ENCODE results near the gene SMARCD1.

SMARCD1 gene

DNA sequence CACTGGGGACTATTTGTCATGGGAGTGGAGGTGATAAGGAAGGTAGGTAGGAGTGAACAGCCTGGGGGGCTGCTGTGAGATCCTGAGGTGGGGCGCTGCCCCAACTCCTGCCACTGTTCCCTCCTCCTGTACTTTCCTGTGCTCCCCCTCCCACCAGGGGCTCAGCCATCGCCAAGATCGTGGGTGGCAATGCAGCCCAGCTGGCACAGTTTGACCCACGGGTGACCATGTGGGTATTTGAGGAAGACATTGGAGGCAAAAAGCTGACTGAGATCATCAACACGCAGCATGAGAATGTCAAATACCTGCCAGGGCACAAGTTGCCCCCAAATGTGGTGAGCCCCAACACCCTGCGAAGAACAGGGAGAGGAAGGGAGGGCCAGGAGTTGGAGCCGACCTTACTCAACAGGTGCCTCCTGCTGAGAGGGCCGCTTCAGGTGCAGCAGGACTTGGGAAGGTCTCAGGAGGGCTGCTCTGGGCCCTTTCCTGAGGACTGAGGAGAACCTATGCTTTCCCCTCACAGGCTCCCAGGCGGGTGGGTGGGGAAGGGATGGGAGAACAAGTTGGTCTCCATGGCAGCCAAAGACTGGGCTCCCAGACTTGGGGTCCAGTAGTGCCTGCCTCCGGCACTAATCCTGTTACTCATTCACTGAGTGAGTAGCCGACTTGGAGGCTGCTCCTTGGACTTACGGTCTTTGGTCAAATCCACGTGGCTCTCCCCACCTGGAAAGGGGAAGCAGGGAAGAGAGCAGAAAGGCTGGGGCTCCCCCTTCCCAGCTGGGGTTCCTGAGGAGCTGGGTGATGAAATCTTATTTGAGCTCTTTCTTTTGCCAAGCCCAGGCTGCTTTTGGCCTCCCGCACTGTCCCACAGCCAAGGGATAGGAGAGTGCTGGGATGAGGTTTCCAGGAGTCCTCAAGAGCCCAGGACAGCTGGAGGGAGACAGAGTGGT, 19.6 kb downstream of the SMARCD1 start:
- no peak for DNase-seq (ENCODE audit: low read depth)

DNA sequence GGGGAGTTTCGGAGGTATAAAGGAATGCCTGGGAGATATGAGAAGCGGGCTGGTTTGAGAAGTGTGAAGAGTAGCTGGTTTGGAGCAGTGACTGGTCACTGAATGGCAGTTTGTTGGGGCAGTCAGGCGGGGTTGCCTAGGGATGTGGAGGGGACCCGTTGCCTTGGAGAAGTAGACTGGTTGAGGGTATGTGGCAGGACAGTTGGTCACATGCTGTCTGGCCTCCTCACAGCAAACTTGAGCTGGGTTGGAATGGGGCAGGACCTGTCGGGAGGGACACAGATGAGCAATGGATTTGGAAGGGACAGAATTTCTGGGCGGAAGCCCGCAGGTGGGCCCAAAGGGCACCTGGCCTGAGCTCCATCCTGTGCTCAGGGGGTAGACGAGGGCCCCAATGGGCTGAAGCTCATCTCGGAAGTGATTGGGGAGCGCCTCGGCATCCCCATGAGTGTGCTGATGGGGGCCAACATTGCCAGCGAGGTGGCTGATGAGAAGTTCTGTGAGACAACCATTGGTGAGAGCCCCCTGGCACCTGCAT, 20.8 kb downstream of the SMARCD1 start:
- no peak for DNase-seq (ENCODE audit: low read depth)

DNA sequence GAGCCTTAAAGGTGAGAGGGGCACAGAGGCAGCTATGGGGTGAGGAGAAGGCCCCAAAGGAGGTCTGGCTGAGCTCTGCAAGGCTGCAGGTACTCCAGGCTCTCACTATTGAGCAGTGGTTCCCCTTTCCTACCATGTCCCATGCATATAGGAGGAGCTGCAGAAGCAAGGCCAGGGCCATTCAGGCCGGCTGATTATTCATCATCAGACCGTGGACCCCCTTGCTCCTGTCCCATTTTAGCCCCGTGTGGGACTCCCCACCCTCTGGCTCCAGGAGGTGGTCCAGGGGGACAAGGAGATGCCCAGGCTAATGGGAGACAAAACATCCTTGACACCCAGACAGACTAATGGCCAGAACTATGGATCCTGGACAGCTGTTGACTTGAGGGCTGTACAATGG, 21.8 kb downstream of the SMARCD1 start:
- DNase-seq (ENCODE audit: low read depth), result no peak

DNA sequence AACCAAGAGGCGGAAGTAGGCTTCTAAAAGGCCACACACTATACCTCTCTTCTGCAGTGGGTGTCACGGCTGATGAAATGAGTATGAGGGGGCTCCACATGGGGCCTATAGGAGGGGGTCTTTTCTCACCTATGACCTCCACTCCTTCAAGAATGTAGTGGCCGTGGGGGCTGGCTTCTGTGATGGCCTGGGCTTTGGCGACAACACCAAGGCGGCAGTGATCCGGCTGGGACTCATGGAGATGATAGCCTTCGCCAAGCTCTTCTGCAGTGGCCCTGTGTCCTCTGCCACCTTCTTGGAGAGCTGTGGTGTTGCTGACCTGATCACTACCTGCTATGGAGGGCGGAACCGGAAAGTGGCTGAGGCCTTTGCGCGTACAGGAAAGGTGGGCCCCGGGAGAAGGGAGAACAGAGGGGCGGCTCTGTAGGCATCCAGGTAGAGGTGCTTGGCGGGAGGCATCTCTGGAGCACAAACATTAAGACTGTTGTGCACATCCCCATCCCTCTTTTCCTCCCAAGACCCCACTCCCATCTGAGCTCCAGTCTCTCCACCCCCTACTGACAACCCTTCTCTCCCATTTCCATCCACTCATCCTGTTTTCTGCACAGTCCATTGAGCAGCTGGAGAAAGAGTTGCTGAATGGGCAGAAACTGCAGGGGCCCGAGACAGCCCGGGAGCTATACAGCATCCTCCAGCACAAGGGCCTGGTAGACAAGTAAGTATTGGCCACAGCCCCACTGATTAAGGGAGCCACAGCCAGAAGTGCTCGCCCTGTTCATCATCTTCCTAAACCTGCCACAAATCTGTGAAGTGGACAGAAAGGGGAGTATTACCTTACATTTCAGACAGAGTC, 22.5 kb downstream of the SMARCD1 start:
- DNase-seq (ENCODE audit: low read depth), result no peak

DNA sequence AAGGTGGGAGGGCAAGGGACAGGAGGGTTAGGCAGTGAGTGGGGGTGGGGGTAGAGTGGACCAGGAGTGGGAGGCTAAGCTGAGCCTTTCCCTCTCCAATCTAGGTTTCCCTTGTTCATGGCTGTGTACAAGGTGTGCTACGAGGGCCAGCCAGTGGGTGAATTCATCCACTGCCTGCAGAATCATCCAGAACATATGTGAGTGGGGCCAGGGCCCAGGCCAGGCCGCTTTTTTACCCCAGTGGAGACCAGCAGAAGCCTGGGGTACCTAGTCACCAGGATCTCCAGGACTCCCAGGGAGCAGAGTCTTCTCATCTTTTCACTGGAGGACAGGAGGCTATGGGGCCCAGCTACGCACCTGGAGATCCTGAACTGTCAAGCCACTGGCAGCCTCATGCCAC, 24.2 kb downstream of the SMARCD1 start:
- DNase-seq (ENCODE audit: low read depth), result no peak

DNA sequence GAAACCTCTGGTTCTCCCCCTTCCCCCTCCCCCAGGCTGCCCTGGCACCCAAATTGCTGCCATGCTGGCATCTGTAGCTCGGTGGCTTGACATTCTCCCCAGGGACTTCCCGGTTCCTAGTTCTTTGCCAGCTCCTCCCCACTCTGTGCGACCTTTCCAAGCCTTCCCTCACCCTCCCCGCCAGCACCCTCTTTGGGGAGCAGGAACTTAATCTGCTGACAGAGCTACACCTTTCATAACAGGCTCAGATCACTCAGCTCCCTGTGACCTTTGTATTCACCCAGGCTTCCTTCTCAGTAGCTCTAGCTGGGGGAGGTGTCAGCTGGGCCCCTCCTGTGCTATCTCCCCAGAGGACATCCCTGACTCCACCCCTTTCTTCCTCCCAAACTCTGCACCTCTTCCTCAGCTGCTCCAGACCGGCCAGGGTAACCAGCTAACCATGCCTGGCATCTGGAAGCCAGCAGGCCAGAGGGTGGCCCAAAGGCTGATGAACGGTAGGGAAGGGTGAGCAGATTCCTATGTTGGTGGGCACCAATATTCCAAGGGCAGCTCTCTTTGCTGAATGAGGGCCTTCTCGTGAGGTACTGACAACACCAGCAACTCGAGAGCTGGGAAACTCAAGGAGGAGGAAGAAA, 25.1 kb downstream of the SMARCD1 start:
- no peak for DNase-seq (ENCODE audit: low read depth)

DNA sequence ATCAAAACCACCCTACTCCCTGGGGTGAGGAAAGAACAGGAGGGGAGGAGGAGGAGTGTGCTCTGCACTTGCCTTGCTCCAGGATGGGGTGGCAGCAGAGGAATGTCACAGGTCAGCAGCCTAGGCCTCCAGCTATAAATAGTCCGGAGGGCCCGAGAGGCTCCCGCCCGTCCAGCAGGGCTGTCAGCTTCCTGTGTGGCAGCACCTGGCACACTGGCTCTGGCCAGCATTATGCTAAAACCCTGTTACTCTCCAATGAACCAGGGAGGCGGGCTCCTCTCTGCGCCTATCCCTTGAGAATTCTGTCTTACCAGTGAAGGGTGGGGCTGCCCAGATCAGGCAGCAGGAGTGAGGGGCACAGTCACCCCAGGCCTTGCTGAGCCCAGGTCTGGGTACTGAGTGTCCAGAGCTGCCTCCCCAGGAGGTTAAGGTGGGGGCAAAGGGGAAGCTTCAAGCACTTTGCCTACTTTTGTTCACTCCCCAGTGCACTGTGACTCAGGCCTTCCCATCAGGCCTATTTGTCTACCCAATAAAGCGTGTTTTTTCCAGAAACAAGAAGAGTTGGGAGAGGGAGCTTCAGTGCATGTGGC, 25.7 kb downstream of the SMARCD1 start:
- DNase-seq (ENCODE audit: low read depth), result peak; percentile 23

DNA sequence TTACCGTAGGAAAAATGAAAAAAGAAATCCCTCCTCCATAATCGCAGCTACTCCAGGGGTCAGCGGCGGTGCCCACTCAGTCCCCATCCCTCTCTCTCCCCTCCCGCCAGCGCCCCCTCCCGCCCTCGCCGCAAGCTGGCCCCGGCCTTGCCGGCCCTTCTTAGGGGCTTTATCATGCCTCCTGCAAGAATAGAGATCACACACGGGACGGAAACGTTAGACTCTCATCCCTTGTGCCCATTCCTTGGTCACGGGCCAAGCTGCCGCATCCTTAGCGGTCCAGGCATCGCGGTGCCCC, 26.2 kb downstream of the SMARCD1 start:
- DNase-seq (ENCODE audit: low read depth), result no peak

DNA sequence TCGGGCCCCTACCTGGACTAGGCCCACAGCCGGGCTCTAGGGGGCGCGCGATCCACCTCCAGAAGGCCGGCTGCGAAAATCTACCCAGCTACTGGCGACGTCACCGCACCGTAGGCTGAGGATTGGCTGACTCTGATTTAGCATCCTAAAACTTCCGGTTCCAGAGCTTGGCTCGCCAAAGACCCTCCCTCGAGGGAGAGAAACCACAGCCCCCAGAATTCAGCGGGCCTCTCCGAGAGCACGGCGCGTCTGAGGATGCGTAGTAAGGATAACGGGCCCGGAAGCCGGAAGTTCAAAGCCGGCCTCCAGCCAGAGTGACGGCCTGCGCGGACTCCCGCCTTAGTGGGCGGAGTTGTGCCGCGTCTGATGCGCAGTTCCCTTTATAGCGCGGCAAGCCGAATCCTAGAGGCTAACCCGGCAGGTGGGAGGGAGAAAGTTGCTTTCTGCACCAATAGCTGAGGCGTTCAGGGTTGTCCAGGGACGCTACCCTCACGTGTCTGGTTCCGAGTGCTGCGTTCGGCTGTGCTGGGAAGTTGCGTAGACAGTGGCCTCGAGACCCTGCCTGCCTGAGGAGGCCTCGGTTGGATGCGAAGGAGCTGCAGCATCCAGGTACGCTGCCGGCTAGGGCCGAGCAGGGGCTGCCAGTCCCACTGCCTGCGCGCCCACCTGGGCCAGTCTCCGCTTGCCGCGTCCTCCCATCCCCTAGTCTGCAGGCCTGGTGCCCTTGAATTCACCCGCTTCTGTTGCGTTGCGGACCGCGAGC, 26.7 kb downstream of the SMARCD1 start, which contains the start of gene COX14:
Gene COX14 (plus strand): TSS at position 544 of the 763 bp plus-strand sequence. CDS start 7,808 bp downstream, outside the sequence.
- DNase-seq (ENCODE audit: low read depth), result peak; percentile 99

DNA sequence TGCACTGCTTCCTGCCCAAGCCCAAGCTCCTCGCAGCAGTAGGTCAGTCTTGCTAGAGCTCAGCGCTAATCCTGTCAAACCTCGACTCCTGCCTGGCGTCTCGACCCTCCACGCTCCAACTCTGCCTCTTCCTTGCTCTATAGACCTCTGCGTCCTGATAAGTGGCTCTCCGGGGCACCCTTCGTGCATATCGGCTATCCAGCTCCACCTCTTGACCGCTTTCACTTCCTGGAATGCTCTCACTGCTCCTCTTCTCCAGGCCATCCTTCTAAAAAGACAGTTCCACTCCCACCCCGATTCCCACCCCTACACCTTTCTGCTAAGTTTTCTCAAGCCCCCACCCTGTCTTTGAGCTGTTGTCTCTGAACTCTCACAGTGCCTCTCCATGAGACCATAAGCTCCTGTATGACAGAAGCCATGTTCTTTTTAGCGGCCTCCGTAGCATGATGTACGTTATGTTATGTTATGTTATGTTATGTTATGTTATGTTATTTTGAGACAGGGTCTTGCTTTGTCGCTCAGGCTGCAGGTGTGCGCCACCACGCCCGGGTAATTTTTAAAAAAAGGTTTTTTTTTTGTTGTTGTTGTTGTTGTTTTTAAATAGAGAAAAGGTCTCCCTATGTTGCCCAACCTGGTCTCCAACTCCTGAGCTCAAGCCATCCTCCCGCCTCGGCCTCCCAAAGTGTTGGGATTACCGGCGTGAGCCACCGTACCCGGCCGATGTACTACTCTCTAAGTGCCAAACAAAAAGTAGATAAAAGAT, 27.5 kb downstream of the SMARCD1 start:
- DNase-seq (ENCODE audit: low read depth), result no peak

DNA sequence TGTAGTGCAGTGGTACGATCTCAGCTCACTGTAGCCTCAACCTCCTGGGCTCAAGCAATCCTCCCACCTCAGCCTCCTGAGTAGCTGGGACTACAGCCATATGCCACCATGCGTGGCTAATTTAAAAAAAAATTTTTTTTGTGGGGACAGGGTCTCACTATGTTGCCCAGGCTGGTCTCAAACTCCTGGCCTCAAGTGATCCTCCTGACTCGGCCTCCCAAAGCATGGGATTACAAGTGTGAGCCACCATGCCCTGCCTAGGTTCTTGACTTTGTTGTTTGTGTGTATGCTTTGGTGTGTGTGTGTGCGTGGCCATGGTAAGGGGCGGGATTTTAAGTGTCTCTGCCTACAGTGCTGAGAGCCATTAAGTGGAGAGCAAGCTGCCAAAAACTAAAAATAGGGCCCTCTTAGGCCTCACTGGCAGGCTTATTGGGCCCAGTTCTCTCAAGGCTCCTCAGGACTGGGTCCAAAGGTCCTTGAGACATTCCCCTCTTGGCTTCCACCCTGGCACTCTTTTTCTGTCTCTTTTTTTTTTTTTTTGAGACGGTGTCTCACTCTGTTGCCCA, 32.0 kb downstream of the SMARCD1 start:
- no peak for DNase-seq (ENCODE audit: low read depth)

DNA sequence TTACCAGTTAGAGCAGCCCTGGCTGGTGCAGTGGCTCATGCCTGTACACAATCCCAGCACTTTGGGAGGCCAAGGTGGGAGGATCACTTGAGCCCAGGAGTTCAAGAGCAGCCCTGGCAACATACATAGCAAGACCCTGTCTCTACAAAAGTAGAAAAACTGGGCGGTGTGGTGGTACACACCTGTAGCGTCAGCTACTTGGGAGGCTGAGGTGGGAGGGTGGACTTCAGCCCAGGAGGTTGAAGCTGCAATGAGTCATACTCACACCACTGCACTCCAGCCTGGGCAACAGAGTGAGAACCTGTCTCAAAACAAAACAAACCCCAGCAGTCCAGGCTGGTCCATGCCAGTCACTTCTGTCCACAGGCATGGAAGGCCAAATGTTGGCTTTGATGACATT, 34.2 kb downstream of the SMARCD1 start:
- no peak for DNase-seq (ENCODE audit: low read depth)

DNA sequence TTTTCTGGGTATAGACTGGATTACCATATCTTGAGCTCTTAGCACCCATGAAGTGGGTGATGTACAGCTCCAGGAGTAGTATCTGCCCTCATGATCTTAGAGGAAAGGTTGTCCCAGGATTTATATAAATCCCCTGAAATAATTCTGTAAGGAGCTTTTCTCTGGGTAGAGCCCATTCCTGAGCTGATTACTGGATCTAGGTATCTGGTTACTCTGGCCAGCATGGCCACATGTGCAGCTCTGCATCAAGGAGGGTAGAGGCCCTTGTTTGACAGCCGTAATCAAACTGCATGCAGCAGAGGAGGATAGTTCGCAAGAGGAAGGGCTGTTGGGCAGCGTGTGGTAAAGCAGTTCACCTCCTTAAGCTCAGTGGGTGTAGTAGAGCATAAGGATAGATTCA, 35.4 kb downstream of the SMARCD1 start:
- no peak for DNase-seq (ENCODE audit: low read depth)

DNA sequence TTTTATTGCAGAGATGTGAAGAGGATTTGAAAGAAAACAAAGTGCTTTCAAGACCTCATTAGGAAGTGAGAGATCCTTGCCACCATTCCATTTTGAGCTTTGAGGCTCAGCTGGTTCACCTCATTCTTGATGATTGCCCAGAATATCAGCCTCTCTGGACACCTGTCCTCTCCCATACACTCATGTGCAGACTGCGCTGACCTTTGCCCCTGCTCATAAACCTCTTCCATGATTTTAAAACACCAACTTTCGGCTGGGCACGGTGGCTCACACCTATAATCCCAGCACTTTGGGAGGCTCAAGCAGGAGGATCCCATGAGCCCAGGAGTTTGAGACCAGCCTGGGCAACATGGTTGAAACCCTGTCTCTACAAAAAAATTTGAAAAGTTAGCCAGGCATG, 35.8 kb downstream of the SMARCD1 start:
- DNase-seq (ENCODE audit: low read depth), result no peak

DNA sequence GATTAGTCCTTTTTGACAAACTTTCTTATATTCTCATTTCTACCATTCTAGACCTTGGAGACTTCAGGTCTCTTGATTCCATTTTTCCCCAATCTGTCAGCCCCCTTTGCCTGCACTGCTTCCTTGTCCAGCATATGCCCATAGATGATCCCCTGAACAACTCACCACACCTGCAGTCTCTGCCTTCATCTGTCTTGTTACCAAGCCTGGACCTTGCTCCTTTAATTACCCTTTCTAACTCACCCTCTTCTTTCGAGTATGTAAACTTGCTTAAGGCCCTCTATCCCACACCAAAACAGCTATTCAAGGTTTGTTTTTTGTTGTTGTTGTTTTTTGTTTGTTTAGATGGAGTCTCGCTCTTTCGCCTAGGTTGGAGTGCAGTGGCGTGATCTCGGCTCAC, 36.5 kb downstream of the SMARCD1 start:
- DNase-seq (ENCODE audit: low read depth), result no peak

DNA sequence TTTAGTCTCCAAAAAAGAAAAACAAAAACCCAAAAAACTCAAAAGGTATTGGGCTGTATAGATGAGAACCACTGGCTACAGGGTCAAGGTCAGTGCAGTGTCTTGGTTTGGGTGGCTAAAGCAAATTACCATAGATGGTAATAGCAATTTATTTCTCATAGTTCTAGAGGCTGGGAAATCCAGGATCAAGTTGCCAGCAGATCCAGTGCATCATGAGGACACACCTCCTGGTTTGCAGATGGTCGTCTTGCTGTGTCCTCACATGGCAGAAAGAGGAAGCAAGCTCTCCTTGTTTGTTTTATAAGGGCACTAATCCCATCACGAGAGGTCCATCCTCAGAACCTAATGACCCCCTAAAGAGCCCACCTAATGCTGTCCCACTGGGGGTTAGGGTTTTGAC, 38.1 kb downstream of the SMARCD1 start:
- DNase-seq (ENCODE audit: low read depth), result peak; percentile 13

DNA sequence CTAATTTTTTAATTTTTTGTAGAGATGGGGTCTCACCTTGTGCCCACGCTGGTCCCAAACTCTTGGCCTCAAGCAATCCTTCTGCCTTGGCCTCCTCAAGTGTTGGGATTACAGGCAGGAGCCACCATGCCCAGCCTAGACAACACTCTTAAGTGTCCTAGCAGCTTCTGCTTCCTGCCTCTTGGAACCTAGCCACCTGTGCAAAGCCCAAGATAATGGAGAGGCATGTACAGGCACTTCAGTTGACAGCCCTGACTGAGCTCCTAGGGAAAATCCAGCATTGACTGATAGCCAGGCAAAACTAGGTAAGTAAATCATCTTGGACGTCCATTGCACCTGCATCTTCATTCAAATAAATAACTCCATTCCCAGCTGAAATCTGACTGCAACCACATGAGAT, 42.4 kb downstream of the SMARCD1 start:
- DNase-seq (ENCODE audit: low read depth), result no peak

DNA sequence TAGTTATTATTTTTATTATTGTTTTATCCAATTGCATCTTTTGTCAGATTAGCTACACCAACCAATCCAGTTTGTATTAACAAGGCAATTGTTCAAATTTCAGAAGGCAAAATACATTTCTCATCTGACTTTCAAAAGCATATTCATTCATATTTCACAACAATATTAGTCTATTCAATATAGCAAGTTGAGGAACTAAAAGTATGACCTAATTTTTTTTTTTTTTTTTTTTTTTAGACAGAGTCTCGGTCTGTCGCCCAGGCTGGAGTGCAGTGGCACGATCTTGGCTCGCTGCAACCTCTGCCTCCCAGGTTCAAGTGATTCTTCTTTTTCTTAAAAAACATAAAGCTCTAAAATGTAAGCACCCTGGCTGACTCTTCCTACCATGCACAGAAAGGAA, 44.1 kb downstream of the SMARCD1 start:
- no peak for DNase-seq (ENCODE audit: low read depth)

DNA sequence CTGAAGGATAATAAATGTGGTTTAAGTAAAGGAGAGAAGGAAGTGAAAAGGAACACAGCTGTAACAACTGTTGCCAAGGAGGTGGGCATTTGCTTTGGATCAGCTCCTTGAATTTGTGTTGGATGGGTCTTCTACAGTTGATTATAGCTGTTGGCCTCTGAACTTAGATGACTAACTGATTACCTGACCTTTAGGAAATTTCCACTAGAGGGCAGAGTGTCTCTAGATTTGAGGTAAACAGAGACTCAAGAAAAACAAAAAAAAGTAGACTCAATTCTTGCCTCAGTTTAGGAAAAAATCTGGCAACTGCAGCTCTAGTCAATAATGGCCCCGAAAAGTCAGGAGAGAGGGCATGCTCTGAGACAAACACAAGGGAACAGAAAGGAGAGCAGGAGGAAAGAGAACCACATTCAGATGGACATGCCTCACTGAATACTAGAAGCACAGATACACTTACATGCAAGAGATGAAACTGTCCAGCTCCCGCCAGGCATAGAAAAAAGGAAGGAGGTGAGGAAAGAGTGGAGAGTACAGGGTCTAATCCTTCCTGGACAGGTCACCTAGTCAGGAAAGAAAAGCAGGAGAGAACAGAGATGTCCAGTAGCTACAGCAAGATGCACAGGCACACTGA, 47.5 kb downstream of the SMARCD1 start:
- peak; percentile 51 for DNase-seq (ENCODE audit: low read depth)

DNA sequence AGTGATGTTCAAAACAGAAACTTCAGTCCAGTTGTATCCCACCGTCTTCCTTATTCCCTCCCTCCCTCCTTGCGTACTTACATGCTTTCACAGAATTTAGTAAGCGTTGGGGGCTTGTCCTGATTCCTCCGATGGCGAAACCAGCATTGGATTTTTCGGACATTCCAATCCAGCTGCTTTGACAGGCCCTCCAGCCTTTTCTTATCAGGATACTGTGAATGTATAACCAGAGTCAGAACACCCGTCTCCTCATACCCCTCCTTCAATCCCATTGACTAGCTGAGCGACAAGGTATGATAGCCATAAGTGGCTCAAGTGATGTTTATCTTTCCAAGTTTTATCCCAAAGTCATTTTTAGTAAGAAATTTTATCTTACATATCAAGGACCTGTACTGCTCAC, 57.9 kb downstream of the SMARCD1 start:
- DNase-seq (ENCODE audit: low read depth), result no peak
